ENCODE measurements around the gene MBD3L3. TPM values are rescaled to one million over a fixed set of nuclear protein-coding genes. Genes with fewer than 3 reads are reported as not detected.

The MBD3L3 gene
- total RNA-seq, 1 donor from 2014 or later, result not detected

DNA sequence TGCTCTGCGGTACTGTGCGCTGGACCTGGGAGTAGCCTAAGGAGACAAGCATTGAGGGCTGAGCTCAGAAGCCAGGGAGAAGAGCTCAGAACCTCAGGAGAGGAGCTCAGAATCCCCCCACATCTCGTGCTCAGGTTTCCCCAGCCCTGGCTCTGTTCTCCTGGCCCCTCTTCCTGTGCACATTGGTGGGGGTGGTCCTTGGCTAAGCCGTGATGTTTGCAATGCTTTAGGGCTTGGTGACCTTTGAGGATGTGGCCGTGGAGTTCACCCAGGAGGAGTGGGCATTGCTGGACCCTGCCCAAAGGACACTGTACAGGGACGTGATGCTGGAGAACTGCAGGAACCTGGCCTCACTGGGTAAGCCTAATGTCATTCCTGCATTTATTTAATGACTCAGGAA, 17.7 kb upstream of the MBD3L3 start:
- H3K36me3 Mint-ChIP-seq (ENCODE audit: low read depth), result peaks cover 70% of the 10 kb centered on the region
- TF ChIP-seq, protein P1, sequence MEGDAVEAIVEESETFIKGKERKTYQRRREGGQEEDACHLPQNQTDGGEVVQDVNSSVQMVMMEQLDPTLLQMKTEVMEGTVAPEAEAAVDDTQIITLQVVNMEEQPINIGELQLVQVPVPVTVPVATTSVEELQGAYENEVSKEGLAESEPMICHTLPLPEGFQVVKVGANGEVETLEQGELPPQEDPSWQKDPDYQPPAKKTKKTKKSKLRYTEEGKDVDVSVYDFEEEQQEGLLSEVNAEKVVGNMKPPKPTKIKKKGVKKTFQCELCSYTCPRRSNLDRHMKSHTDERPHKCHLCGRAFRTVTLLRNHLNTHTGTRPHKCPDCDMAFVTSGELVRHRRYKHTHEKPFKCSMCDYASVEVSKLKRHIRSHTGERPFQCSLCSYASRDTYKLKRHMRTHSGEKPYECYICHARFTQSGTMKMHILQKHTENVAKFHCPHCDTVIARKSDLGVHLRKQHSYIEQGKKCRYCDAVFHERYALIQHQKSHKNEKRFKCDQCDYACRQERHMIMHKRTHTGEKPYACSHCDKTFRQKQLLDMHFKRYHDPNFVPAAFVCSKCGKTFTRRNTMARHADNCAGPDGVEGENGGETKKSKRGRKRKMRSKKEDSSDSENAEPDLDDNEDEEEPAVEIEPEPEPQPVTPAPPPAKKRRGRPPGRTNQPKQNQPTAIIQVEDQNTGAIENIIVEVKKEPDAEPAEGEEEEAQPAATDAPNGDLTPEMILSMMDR (conservative IDR thresholded peaks at IDR 0.05), result no peak
- peaks cover 17% of the 10 kb centered on the region for H3K9me3 Mint-ChIP-seq
- no peak overlapping the region for H3K27ac Mint-ChIP-seq (ENCODE audit: unreplicated experiment)
- H3K27me3 Mint-ChIP-seq (ENCODE audit: low read depth), result no peaks in the 10 kb centered on the region
- DNase-seq (ENCODE audit: low read depth, low spot score), result no peak
- H3K4me1 Mint-ChIP-seq, result peaks cover 4% of the 10 kb centered on the region
- no peak overlapping the region for H3K4me3 Mint-ChIP-seq

DNA sequence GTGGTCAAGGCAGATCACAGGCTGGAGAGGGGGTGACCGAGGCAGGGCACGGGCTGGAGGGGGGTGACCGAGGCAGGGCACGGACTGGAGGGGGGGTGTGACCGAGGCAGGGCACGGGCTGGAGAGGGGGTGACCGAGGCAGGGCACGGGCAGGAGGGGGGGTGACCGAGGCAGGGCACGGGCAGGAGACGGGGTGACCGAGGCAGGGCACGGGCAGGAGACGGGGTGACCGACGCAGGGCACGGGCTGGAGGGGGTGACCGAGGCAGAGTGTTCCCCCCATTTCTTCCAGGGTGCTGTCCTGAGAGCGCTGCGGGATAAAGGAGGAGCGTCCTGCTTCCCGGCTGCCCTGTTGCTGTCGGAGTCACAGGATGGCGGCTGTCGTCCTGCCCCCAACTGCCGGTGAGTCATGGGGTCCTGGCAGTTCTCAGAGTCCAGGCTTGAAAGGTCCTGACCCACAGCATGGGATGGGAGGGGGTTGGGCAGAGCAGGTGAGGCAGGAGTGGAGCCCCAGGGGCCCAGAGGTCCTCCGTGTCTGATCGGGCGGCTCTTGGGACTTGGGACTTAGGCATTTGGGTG, 16.3 kb upstream of the MBD3L3 start:
- no peak for DNase-seq (ENCODE audit: low read depth, low spot score)
- H3K36me3 Mint-ChIP-seq (ENCODE audit: low read depth), result peaks cover 56% of the 10 kb centered on the region
- no peak overlapping the region for H3K4me3 Mint-ChIP-seq
- H3K4me1 Mint-ChIP-seq, result peaks cover 4% of the 10 kb centered on the region
- no peaks in the 10 kb centered on the region for H3K27me3 Mint-ChIP-seq (ENCODE audit: low read depth)
- TF ChIP-seq, protein P1 (conservative IDR thresholded peaks at IDR 0.05), result no peak
- peaks cover 14% of the 10 kb centered on the region for H3K9me3 Mint-ChIP-seq
- no peak overlapping the region for H3K27ac Mint-ChIP-seq (ENCODE audit: unreplicated experiment)

DNA sequence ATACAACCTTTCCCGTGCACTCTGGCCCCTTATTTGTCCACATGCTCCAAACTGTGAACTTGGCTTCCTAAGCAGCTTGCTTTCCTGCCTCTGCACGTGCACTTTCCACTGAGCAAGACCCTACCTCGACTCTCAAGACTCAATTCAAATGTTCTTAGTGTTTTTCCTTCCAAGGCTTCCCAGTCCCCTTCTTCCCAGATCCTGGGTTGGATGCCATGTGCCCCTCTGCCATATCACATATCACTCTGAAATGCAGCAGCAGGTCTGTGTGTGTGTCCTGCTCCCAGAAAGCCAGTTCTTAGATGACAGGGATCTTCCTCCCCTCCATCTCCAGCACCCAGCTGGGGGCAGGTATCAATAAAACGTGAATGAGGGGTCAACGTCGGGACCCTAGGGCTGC, 14.1 kb upstream of the MBD3L3 start:
- Mint-ChIP-seq H3K27ac (ENCODE audit: unreplicated experiment) (no peak overlapping the region), H3K36me3 (ENCODE audit: low read depth) (peaks cover 39% of the 10 kb centered on the region), H3K4me3 (peak overlapping the region; percentile 79), H3K27me3 (ENCODE audit: low read depth) (peaks cover 3% of the 10 kb centered on the region), H3K9me3 (peaks cover 6% of the 10 kb centered on the region), H3K4me1 (peaks cover 12% of the 10 kb centered on the region)
- TF ChIP-seq, protein P1 (conservative IDR thresholded peaks at IDR 0.05), result no peak
- DNase-seq (ENCODE audit: low read depth, low spot score), result no peak

DNA sequence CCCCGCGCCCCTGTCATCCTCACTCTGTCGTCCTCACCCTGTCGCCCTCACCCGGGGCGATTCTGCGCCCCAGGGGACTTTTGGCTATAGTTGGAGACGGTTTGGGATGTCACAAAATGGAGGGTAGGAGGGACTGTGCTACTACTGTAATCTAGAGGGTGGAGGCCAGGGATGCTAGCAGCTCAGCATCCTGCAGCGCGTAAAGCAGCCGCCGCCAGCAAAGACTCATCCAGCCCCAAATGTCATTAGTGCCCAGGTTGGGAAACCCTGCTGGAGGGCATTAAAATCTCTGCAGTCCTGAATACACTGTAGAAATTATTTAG, 11.4 kb upstream of the MBD3L3 start:
- TF ChIP-seq, protein P1 (conservative IDR thresholded peaks at IDR 0.05), result no peak
- Mint-ChIP-seq H3K36me3 (ENCODE audit: low read depth) (peaks cover 18% of the 10 kb centered on the region), H3K4me3 (peak overlapping the region; percentile 99), H3K27ac (ENCODE audit: unreplicated experiment) (peak overlapping the region; percentile 43), H3K9me3 (peaks cover 3% of the 10 kb centered on the region), H3K4me1 (peaks cover 12% of the 10 kb centered on the region), H3K27me3 (ENCODE audit: low read depth) (peaks cover 3% of the 10 kb centered on the region)
- no peak for DNase-seq (ENCODE audit: low read depth, low spot score)

DNA sequence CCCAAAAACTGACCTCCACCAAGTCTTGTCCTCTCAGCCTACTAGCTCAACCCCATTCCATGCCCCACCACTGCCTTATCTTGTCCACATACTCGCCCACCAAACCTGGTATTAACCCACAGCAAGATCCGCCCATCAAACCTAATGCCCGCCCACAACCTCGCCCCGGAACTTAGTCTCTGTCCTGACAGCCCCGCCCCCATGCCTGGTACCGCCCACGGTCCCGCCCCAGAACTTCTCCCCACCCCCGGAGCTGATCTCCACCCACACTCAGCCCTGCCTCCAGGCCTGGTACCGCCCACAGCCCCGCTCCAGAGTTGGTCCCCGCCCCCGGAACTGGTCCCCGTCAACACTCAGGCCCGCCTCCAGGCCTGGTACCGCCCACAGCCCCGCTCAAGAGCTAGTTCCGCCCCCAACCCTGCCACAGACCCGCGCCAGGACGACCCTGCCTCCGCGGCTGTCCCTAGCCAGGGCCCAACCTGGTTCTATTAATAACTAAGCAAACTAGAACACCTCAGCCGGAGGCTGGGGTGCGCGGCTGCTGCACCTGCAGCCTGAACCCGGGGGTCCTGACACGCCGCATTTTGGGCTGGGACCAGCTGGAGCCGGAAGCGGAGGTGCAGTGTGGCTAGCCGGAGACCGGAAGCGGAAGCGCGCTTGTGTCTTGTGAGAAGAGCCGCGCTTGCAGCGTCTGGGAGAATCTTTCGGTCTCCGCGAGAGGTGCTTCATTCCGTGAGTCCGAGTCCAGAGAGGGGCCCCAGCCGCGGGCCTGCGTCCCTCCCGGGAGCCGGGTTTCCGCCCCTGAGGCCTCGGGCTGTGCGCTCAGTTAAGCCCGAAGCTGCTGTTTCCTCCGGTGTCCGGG, 10.8 kb upstream of the MBD3L3 start, which contains the start of gene ZNF557:
Gene ZNF557 (plus strand): TSS at position 662 of the 862 bp plus-strand sequence. CDS start 5,372 bp downstream, outside the sequence.
- peaks cover 15% of the 10 kb centered on the region for H3K36me3 Mint-ChIP-seq (ENCODE audit: low read depth)
- H3K27ac Mint-ChIP-seq (ENCODE audit: unreplicated experiment), result peak within 1 kb of the TSS; percentile 92
- TF ChIP-seq, protein P1 (conservative IDR thresholded peaks at IDR 0.05), result no peak
- H3K9me3 Mint-ChIP-seq, result peaks cover 3% of the 10 kb centered on the region
- peaks cover 12% of the 10 kb centered on the region for H3K4me1 Mint-ChIP-seq
- peak; percentile 97 for DNase-seq (ENCODE audit: low read depth, low spot score)
- peaks cover 8% of the 10 kb centered on the region for H3K27me3 Mint-ChIP-seq (ENCODE audit: low read depth)
- H3K4me3 Mint-ChIP-seq, result peak within 1 kb of the TSS; percentile 99
